Glutamatergic neuron (in vitro differentiated cells): Measurements from ENCODE around the gene NRF1. TPM values are rescaled to one million over a fixed set of nuclear protein-coding genes. Genes with fewer than 3 reads are reported as not detected.
"Not testable (repeated sequence)": the region's sequence is repeated elsewhere in the genome, so short reads cannot be mapped to it uniquely, and the experiment has no call there.

Source experiments
- DNase-seq: peaks from one replicate; pipeline ENCODE4 v3.0.0; 2022
- H3K27ac Mint-ChIP-seq: one replicate; pipeline ENCODE4 v1.8.0; 2020; ENCODE audit warnings: mild to moderate bottlenecking, mixed read lengths, inconsistent platforms; ENCODE audit not compliant: unreplicated experiment
- H3K27me3 Mint-ChIP-seq: one replicate; pipeline ENCODE4 v1.8.0; 2020; ENCODE audit warnings: mild to moderate bottlenecking, moderate library complexity, mixed read lengths, inconsistent platforms; ENCODE audit not compliant: unreplicated experiment
- H3K36me3 Mint-ChIP-seq: one replicate; pipeline ENCODE4 v1.8.0; 2020; ENCODE audit warnings: mild to moderate bottlenecking, mixed read lengths, inconsistent platforms; ENCODE audit not compliant: unreplicated experiment
- H3K4me1 Mint-ChIP-seq: one replicate; pipeline ENCODE4 v1.8.0; 2020; ENCODE audit warnings: mild to moderate bottlenecking, low read depth, mixed read lengths, inconsistent platforms; ENCODE audit not compliant: unreplicated experiment
- H3K4me3 Mint-ChIP-seq: one replicate; pipeline ENCODE4 v1.8.0; 2020; ENCODE audit warnings: mild to moderate bottlenecking, mixed read lengths, inconsistent platforms; ENCODE audit not compliant: unreplicated experiment
- H3K9me3 Mint-ChIP-seq: one replicate; pipeline ENCODE4 v1.8.0; 2020; ENCODE audit warnings: mild to moderate bottlenecking, moderate library complexity, mixed read lengths, inconsistent platforms; ENCODE audit not compliant: unreplicated experiment
- CTCF ChIP-seq: fragments of 200-600 bp; sonication (generic); IDR thresholded peaks from one replicate; pipeline ENCODE4 v1.5.0; 2021; ENCODE audit not compliant: partially characterized antibody, unreplicated experiment
- long read RNA-seq: library from polyadenylated mRNA; unstranded; transcript quantifications from one replicate; pipeline ENCODE4 v2.0.0, GENCODE V29; 2020; ENCODE audit not compliant: unreplicated experiment
- total RNA-seq: library from RNA; stranded (reverse); fragmentation: NEBNext Ultra II Directional; extraction: Animal tissue kit (Norgen Biotek cat#: 25700); gene quantifications from one replicate; pipeline ENCODE4 v1.2.1, GENCODE V29; 2021; ENCODE audit not compliant: unreplicated experiment

Gene NRF1
- total RNA-seq: 16.4 TPM
- long read RNA-seq, partial matches to known transcripts: 0 of 1 reads
- long read RNA-seq, other reads (novel, unspliced or antisense): 1 of 1 reads

GRCh38 chr7:129611246-129612111, at the start of gene NRF1:
NRF1 (plus strand) TSS chr7:129611720; CDS start chr7:129657352, 45,632 bp downstream.
- H3K27ac Mint-ChIP-seq: peak within 1 kb of the TSS; percentile 97

GRCh38 chr7:129566323-129566722, 45.2 kb upstream of the NRF1 start:
- H3K9me3 Mint-ChIP-seq, H3K27me3 Mint-ChIP-seq, DNase-seq, H3K4me1 Mint-ChIP-seq, H3K27ac Mint-ChIP-seq, H3K36me3 Mint-ChIP-seq, H3K4me3 Mint-ChIP-seq: not testable (repeated sequence)

More at GRCh38 chr7:129611246-129612111, at the start of gene NRF1:
- H3K4me3 Mint-ChIP-seq: peak within 1 kb of the TSS; percentile 98
- peaks cover 8% of the 10 kb centered on the region for H3K27me3 Mint-ChIP-seq
- H3K4me1 Mint-ChIP-seq: peaks cover 5% of the 10 kb centered on the region
- no peaks in the 10 kb centered on the region for H3K36me3 Mint-ChIP-seq
- DNase-seq: peak; percentile 95
- H3K9me3 Mint-ChIP-seq: peaks cover 24% of the 10 kb centered on the region
- TF ChIP-seq CTCF: peak; percentile 5

- Mint-ChIP-seq H3K36me3 (peaks cover 8% of the 10 kb centered on the region), H3K4me1 (no peaks in the 10 kb centered on the region), H3K9me3 (peaks cover 4% of the 10 kb centered on the region), H3K4me3 (no peak overlapping the region), H3K27me3 (no peaks in the 10 kb centered on the region), H3K27ac (no peak overlapping the region)
- DNase-seq: no peak
- no peak for TF ChIP-seq CTCF
Observed at GRCh38 chr7:129567377-129567776, 44.1 kb upstream of the NRF1 start.

GRCh38 chr7:129568240-129568639, 43.3 kb upstream of the NRF1 start:
- TF ChIP-seq CTCF: no peak
- H3K27me3 Mint-ChIP-seq: peaks cover 3% of the 10 kb centered on the region
- no peak overlapping the region for H3K4me3 Mint-ChIP-seq
- no peak for DNase-seq
- H3K9me3 Mint-ChIP-seq: peaks cover 4% of the 10 kb centered on the region
- no peaks in the 10 kb centered on the region for H3K4me1 Mint-ChIP-seq
- no peak overlapping the region for H3K27ac Mint-ChIP-seq
- H3K36me3 Mint-ChIP-seq: peaks cover 8% of the 10 kb centered on the region

GRCh38 chr7:129569326-129569725, 42.2 kb upstream of the NRF1 start:
- no peak overlapping the region for H3K27ac Mint-ChIP-seq
- no peak for DNase-seq
- peaks cover 3% of the 10 kb centered on the region for H3K27me3 Mint-ChIP-seq
- H3K36me3 Mint-ChIP-seq: peaks cover 8% of the 10 kb centered on the region
- no peak overlapping the region for H3K4me3 Mint-ChIP-seq
- no peaks in the 10 kb centered on the region for H3K4me1 Mint-ChIP-seq
- no peak for TF ChIP-seq CTCF
- peaks cover 4% of the 10 kb centered on the region for H3K9me3 Mint-ChIP-seq
